Esophagus muscularis mucosa (tissue), 4 donors: ENCODE measurements around the gene ACER3. TPM values are rescaled to one million over a fixed set of nuclear protein-coding genes. Genes with fewer than 3 reads are reported as not detected.
A peak's percentile ranks its signal among the peaks of the same experiment; 100 is the strongest.

Experiments used
- DNase-seq: peaks from one replicate; pipeline ENCODE4 v3.0.0-alpha.2; 2017; ENCODE audit errors: extremely low spot score
- H3K27ac ChIP-seq, 4 donors: fragments of 200-600 bp; sonication (generic); replicated peaks in 1 of 4; 1 replicate in 3 of 4; 2 replicates in 1 of 4; pipeline ENCODE4 v1.5.1; 2016 to 2019; ENCODE audit warnings: mild to moderate bottlenecking in 1 of 4
- H3K27me3 ChIP-seq, 4 donors: fragments of 200-600 bp; sonication (generic); one replicate each; pipeline versions ENCODE4 v1.5.1 to v1.6.0; 2016 to 2019
- H3K36me3 ChIP-seq, 4 donors: fragments of 200-600 bp; sonication (generic); one replicate each; pipeline ENCODE4 v1.5.1; 2016 to 2019
- H3K4me1 ChIP-seq, 4 donors: fragments of 200-600 bp; sonication (generic); one replicate each; pipeline ENCODE4 v1.5.1; 2016 to 2019
- H3K4me3 ChIP-seq, 4 donors: fragments of 200-600 bp; sonication (generic); 1 replicate in 2 of 4; 2 replicates in 2 of 4; pipeline ENCODE4 v1.5.1; 2016 to 2019; ENCODE audit warnings: mild to moderate bottlenecking in 4 of 4, moderate library complexity in 1 of 4
- H3K9me3 ChIP-seq, 4 donors: fragments of 200-600 bp; sonication (generic); 1 replicate in 3 of 4; 2 replicates in 1 of 4; pipeline ENCODE4 v1.5.1; 2016 to 2019
- CTCF ChIP-seq, 3 experiments: fragments of 200-600 bp in 2 of 3; fragments of 450-650 bp in 1 of 3; sonication (generic) in 2 of 3; IDR thresholded peaks; one replicate each; pipeline ENCODE4 v1.5.1; 2017 to 2019; ENCODE audit warnings: antibody characterized with exemption in 3 of 3, mild to moderate bottlenecking in 2 of 3, moderate library complexity in 1 of 3
- EP300 ChIP-seq: sonication (generic); formaldehyde crosslinking; IDR thresholded peaks from one replicate; pipeline ENCODE4 v1.6.1; 2017; ENCODE audit warnings: antibody characterized with exemption
- POLR2A ChIP-seq: fragments of 450-650 bp; IDR thresholded peaks from one replicate; pipeline ENCODE4 v1.6.1; 2017; ENCODE audit warnings: antibody characterized with exemption, moderate library complexity, mild to moderate bottlenecking, low read depth
- POLR2AphosphoS5 ChIP-seq, 2 donors: sonication (generic); formaldehyde crosslinking; IDR thresholded peaks; one replicate each; pipeline ENCODE4 v1.6.1; 2017; ENCODE audit warnings: antibody characterized with exemption in 2 of 2
- WGBS: methylation state at CpG from one replicate; pipeline ENCODE4 v1.1.5; 2018; 5-methylcytosine and 5-hydroxymethylcytosine counted together
- intact Hi-C: fragments of 100-400 bp; cut with DNase I; formaldehyde crosslinking; loops from one replicate; pipeline ENCODE4 v1.15.1; 2023
- total RNA-seq, 4 donors: library from RNA; depleted of rRNA; stranded (reverse); fragments of >200 nt; gene quantifications; one replicate each; pipeline versions ENCODE4 v1.1.0 to v1.2.1, GENCODE V29; 2016

ACER3 gene
- total RNA-seq, 4 donors from 2014 or later: 10.5 to 12.8 (median 11.2) TPM

- Histone ChIP-seq H3K36me3 (no peaks in the 10 kb centered on the region), H3K27me3 (no peaks in the 10 kb centered on the region), H3K27ac (no peak overlapping the region), H3K4me3 (no peak overlapping the region), H3K9me3 (no peaks in the 10 kb centered on the region), H3K4me1 (peaks cover 0 to 5% (median 0%) of the 10 kb centered on the region in 4 donors)
- DNase-seq: no peak
- TF ChIP-seq POLR2AphosphoS5 (IDR thresholded peaks at IDR 0.05) (no peak), POLR2A (no peak), EP300 (no peak), CTCF (IDR thresholded peaks at IDR 0.05) (no peak)
- 93% methylated on average over 2 of the region's 2 CpGs for WGBS
- intact Hi-C loops: no loop called here
These were observed 17.3 kb downstream of the ACER3 start for GRCh38 chr11:76878014-76878413.

- intact Hi-C loops: no loop called here
- peaks cover 0 to 5% (median under 1%) of the 10 kb centered on the region in 4 donors for H3K4me1 ChIP-seq
- H3K36me3 ChIP-seq: no peaks in the 10 kb centered on the region
- no peak overlapping the region for H3K27ac ChIP-seq
- H3K4me3 ChIP-seq: no peak overlapping the region
- DNase-seq: no peak
- H3K27me3 ChIP-seq: no peaks in the 10 kb centered on the region
- 76% methylated on average over 2 of the region's 2 CpGs for WGBS
- TF ChIP-seq POLR2A: no peak
- TF ChIP-seq CTCF (IDR thresholded peaks at IDR 0.05): no peak
- no peak for TF ChIP-seq POLR2AphosphoS5 (IDR thresholded peaks at IDR 0.05)
- TF ChIP-seq EP300: no peak
- H3K9me3 ChIP-seq: no peaks in the 10 kb centered on the region
These were observed 19.6 kb downstream of the ACER3 start for GRCh38 chr11:76880314-76880713.

- intact Hi-C loops: no loop called here
- WGBS: 99% methylated on average over 4 of the region's 4 CpGs
These were observed 20.2 kb downstream of the ACER3 start for GRCh38 chr11:76880956-76881355.

GRCh38 chr11:76885390-76886097 lies 24.8 kb downstream of the ACER3 start:
- TF ChIP-seq POLR2A: no peak
- TF ChIP-seq CTCF (IDR thresholded peaks at IDR 0.05): no peak
- no peak for TF ChIP-seq EP300
- peak in 1 of 2 donors; percentile 13 for TF ChIP-seq POLR2AphosphoS5 (IDR thresholded peaks at IDR 0.05)
- no peaks in the 10 kb centered on the region for H3K9me3 ChIP-seq
- 77% methylated on average over 9 of the region's 9 CpGs for WGBS
- no peaks in the 10 kb centered on the region for H3K36me3 ChIP-seq
- peaks cover 0 to 9% (median 2%) of the 10 kb centered on the region in 4 donors for H3K4me1 ChIP-seq
- H3K27ac ChIP-seq: no peak overlapping the region
- no peak for DNase-seq
- no peak overlapping the region for H3K4me3 ChIP-seq
- H3K27me3 ChIP-seq: no peaks in the 10 kb centered on the region
- intact Hi-C loops: no loop called here

More at GRCh38 chr11:76880956-76881355, 20.2 kb downstream of the ACER3 start:
- no peak for DNase-seq
- Histone ChIP-seq H3K27ac (no peak overlapping the region), H3K4me3 (no peak overlapping the region), H3K9me3 (no peaks in the 10 kb centered on the region), H3K36me3 (no peaks in the 10 kb centered on the region), H3K4me1 (peaks cover 0 to 5% (median 2%) of the 10 kb centered on the region in 4 donors), H3K27me3 (no peaks in the 10 kb centered on the region)
- TF ChIP-seq CTCF (IDR thresholded peaks at IDR 0.05) (no peak), POLR2AphosphoS5 (IDR thresholded peaks at IDR 0.05) (no peak), POLR2A (no peak)
